CD1c-positive myeloid dendritic cell (primary cell): ENCODE measurements around the gene HSPA1A.

Experiments
- DNase-seq: peaks from one replicate; pipeline ENCODE4 v3.0.0-alpha.2; 2016; ENCODE audit errors: extremely low spot score

The HSPA1A gene

GRCh38 chr6:31815025-31815838 lies at the start of gene HSPA1A, which contains the start of gene HSPA1L:
Gene HSPA1A, plus strand, starts transcription at chr6:31815543. Its CDS starts 214 bp downstream, at chr6:31815757.
Gene HSPA1L, minus strand, starts transcription at chr6:31815283. Its CDS starts 3,311 bp downstream, at chr6:31811972.
- peak; percentile 94 for DNase-seq

- DNase-seq, result no peak
Observed at GRCh38 chr6:31765559-31765909, 49.8 kb upstream of the HSPA1A start.

- DNase-seq, result no peak
Observed at GRCh38 chr6:31765910-31766794, 49.2 kb upstream of the HSPA1A start.

- peak; percentile 25 for DNase-seq
Observed at GRCh38 chr6:31767096-31767645, 48.2 kb upstream of the HSPA1A start.

GRCh38 chr6:31768363-31769257 lies 46.7 kb upstream of the HSPA1A start:
- peak; percentile 87 for DNase-seq

GRCh38 chr6:31769684-31770371 lies 45.5 kb upstream of the HSPA1A start:
- DNase-seq, result peak; percentile 80

GRCh38 chr6:31770860-31771259 lies 44.5 kb upstream of the HSPA1A start:
- no peak for DNase-seq

GRCh38 chr6:31771992-31772358 lies 43.4 kb upstream of the HSPA1A start:
- peak; percentile 37 for DNase-seq

GRCh38 chr6:31775184-31775583 lies 40.2 kb upstream of the HSPA1A start:
- DNase-seq, result no peak

- DNase-seq, result no peak
Observed at GRCh38 chr6:31775633-31776484, 39.5 kb upstream of the HSPA1A start.

GRCh38 chr6:31776485-31776988 lies 38.8 kb upstream of the HSPA1A start:
- peak; percentile 30 for DNase-seq

GRCh38 chr6:31776989-31777666 lies 38.2 kb upstream of the HSPA1A start, which contains the start of gene VWA7:
Gene VWA7, minus strand, starts transcription at chr6:31777328. Its CDS starts 549 bp downstream, at chr6:31776779.
- peak; percentile 90 for DNase-seq

GRCh38 chr6:31777667-31778050 lies 37.7 kb upstream of the HSPA1A start:
- DNase-seq, result no peak

GRCh38 chr6:31778193-31778592 lies 37.1 kb upstream of the HSPA1A start:
- DNase-seq, result no peak

GRCh38 chr6:31778999-31779885 lies 36.1 kb upstream of the HSPA1A start:
- no peak for DNase-seq

GRCh38 chr6:31779908-31780307 lies 35.4 kb upstream of the HSPA1A start:
- no peak for DNase-seq

GRCh38 chr6:31780507-31781243 lies 34.7 kb upstream of the HSPA1A start:
- no peak for DNase-seq
